Activated naive CD8-positive, alpha-beta T cell treated with anti-CD3 and anti-CD28 coated beads, Interleukin-2, amount 50 U/mL, for 16 hours (primary cell): ENCODE measurements around the gene ZC3H8.

ENCODE experiments used
- DNase-seq: peaks from one replicate; pipeline ENCODE4 v3.0.0-alpha.2; 2020; ENCODE audit warnings: low read depth, low spot score

ZC3H8 gene

DNA sequence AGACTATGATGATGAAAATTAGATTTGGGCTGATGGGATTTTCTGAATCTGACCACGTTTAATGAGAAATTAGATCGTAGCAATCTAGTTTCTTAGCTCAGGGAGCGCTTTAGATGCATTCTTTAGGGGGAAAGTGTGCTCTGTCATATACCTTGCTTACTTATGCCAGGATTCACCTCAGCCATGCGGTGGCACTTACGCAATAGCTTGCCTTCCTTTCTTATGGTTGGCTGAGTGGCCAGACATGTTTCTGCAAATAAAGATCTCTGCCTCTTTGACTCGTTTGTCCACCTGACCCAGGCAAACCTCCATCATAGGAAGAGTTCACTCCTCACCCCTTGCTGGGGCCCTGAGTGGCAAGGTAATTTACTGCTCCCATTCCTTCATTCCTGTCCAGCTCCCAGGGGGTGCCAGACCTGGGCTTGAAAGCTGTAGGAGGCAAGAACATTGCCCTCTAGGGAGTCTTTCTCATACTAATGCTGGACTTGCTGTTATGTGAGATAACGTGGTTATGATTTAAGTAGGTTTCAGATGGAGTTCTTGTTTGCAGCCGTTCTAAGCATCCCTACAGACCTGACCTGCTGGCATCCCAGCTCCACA is 59.6 kb downstream of the ZC3H8 start:
- no peak for DNase-seq

DNA sequence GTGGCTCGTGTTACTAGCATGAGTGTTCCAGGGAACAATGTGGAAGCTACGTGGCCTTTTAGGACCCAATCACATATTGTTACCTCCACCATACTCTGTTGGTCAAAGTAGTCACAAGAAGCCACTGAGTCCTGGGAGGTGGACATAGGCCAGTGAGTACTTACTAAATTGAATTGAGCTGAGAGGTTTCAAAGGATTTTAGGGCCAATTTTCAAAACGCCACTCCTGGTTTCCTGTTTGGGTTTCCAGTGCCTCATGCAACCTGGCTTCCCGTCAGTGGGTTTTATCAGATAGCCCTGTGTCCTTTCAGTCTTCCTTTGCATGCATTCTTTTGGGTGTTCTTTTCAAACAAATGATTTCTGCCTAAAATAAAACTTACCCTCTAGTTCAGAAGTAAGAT is 60.4 kb downstream of the ZC3H8 start:
- DNase-seq, result no peak

DNA sequence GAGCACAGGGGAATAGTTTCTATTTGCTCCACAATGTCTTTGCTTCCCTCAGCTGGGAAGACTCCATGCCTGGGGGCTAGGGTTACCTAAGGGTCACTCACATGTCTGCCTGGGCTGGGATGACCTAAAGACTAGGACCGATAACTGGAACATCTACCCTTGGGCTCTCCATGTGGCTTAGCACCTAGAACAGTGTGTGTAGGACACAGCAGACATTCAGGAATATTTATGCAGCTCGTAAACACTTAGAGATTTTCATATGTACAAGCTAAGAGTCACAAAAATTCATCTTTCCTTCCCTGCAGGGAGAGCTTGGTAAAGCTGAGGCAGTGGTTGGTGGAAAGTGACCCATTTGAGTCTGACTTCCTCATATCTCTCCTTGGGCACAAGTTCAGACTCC is 60.8 kb downstream of the ZC3H8 start:
- no peak for DNase-seq

DNA sequence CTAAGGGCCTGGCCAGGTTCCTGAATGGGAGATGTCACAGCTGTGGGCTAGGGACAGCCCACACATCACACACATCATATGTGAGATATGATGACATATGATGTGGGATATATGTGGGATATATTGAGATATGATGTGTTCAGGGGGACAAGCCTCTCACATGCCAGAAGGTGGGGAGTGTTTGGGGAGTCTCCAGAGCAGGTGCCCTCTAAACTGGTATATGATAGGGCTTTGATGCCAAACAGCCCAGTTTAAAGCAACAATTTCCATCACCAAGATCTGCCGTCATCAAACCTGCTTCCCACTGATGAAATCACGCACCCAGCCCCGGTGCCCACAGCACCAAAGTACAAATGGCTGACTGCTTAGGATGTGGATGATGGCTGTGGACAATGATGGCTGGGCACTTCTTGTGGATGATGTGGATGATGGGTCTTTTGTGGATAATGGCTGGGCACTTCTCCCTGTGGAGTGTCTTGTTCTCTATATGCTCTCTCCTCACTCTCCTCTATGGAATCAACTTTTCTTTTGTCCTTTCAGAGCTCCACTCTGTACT is 65.8 kb downstream of the ZC3H8 start:
- no peak for DNase-seq

DNA sequence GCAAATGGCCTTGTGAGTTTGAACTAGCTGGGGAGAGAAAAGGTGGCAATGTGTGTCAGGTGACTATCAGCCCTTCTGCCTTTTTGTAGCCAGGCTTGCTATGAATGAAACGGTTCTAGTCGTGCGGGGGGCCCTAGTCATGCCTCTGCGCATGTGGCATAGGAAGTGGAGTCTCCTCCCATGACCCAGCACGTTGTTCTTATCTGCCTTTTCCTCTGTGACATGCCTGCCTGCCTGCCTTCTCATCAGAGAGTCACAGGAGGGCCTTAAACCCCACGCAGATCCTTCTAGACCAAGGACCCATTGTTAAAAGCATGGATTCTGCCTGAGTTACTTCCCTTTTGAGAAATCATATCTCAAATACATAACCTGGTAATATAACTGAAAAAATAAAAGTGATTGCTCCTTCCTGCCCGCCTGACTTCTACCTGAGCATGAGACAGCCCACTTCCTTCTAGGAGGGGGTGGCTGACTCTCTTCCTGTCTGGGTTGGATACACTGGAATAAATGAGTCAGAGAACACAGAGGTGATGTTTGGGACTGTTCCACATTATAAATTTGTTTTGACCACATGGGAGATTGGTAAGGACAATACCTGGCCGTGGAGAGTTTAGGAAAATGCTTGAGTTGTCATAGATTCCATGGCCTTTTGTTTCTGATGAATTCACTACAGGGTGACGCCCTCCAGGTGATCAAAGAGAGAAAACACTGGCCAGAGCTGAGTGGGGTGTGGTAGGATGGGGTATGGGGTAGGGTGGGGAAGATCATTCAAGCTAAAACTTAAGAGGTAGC is 66.8 kb downstream of the ZC3H8 start:
- DNase-seq, result peak; percentile 63

DNA sequence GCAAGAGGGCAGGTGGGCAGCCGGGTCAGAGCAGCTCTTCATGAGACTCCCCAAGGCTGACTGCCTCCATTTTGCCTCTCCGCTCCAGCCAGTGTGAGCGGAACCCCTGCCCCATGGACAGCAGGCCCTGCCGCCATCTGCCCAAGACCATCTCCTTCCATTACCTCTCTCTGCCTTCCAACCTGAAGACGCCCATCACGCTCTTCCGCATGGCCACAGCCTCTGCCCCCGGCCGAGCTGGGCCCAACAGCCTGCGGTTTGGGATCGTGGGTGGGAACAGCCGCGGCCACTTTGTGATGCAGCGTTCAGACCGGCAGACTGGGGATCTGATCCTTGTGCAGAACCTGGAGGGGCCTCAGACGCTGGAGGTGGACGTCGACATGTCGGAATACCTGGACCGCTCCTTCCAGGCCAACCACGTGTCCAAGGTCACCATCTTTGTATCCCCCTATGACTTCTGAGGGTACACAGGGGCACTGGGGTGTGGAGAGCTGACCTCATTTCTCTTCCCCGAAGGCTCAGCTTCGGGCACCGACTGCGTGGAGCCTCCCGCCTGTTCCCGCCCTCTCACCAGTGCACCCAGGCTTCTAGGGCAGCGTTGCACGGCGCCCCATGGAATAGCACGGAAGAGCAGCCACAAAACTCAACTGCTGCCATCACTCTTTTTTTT is 67.7 kb downstream of the ZC3H8 start:
- no peak for DNase-seq

DNA sequence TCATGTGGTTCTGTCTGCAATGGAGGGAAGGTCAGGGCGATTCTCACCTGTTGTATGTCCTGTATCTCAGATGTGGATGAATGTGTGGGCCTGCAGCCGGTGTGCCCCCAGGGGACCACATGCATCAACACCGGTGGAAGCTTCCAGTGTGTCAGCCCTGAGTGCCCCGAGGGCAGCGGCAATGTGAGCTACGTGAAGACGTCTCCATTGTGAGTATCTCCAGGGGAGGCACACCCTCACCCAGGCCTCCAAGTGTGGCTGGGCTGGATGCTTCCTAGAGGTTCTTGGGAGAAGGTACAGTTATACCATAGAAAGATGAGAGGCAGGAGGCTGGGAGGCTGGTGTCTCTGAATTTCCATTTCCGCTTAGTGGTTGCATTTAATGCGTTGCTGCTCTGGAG is 69.7 kb downstream of the ZC3H8 start:
- DNase-seq, result no peak

DNA sequence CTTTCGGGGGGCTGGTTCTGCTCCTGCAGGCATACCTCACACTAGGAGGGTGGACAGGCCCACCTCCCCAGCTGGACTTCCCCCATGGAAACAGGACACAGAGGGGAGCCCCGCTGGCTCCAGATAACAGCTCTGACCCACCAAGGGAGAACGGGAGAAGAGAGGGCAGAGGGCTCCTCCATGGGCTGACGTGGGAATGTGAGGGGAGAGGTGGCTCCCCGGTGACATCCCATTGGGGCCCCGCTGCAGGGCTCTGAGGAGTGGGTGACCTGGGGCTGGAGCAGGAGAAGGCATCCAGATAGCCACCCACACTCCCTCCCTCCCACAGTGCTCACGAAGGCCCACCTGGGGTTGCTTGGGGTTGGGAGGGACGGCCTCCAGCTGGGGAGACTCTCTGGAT is 70.7 kb downstream of the ZC3H8 start:
- DNase-seq, result no peak

DNA sequence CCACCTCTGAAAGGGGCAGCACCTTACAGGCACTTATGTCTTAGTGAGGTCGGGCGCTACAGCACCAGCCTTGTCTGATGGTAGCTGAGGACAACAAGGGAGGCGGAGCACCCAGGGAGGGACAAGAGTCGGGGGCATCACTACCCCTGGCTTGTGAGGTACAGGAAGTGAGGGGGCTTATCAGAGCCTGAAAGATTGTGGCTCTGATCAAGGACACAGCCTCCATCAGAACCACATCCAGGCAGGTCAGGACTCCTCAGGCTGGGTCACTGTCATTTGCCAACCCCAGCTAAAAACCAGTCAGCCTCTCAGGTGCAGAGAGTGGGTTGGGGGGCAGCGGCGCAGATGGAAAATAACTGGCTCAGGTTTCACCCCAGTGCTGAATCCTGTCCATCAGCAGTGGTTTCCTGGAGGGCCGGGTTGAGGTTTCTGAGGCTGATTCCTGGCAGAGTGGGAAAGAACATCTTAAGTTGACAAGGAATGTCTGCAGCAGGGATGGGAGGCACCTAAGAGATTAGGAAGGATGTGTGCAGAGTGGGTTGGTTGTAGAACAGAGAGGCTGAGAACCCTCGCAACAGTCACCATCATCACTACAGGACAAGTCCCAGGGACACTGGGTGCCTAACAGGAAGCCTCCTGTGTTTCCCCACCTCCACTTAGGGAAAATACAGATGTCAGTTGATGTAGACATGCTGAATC is 71.4 kb downstream of the ZC3H8 start:
- DNase-seq, result no peak

DNA sequence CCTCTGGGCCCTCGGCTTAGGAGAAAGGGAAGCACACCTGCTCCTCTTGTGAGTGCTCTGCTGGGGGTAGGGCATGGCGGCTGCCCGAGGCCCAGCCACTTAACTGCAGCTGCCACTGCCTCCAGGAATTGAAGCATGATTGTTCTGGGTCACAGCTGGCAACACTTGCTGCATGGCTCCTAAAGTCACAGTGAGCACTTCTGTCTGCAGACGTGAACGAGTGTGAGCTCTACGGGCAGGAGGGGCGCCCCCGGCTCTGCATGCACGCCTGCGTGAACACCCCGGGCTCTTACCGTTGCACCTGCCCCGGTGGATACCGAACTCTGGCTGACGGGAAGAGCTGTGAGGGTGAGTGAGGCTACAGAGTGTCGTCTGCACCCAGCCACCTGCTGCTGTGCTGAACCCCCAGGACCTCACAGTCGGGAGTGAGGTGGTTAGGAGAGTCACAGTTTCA is 72.2 kb downstream of the ZC3H8 start:
- no peak for DNase-seq

DNA sequence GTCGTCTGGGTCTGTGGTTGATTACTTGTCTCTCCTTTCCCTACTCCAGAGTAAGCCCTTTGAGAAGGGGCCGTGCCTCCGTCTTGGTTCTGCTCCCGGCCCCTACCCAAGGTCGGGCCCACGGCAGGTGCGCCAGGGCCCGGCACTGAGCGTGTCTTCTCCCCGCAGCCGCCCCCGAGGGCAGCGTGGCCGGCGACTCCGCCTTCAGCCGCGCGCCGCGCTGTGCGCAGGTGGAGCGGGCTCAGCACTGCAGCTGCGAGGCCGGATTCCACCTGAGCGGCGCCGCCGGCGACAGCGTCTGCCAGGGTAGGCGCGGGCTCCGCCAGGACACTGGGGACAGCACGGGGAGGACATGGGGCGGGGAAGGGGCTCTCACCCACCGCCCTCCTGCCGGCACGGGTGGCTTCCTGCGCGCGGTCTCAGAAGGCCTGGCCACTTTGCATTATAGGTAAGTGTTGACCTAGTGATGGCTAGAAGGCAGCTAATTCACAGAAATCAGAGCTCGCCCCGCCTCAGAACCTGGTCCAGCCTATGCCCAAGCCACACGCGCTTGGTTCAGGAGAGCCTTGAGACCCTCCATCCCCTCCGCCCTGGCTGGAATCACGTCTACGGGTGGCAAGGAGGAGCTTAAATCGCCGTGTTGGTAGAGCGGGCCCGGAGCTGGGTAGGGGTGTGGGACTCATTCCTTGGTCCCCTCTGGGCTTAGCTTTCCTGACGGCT is 73.1 kb downstream of the ZC3H8 start:
- DNase-seq, result no peak

DNA sequence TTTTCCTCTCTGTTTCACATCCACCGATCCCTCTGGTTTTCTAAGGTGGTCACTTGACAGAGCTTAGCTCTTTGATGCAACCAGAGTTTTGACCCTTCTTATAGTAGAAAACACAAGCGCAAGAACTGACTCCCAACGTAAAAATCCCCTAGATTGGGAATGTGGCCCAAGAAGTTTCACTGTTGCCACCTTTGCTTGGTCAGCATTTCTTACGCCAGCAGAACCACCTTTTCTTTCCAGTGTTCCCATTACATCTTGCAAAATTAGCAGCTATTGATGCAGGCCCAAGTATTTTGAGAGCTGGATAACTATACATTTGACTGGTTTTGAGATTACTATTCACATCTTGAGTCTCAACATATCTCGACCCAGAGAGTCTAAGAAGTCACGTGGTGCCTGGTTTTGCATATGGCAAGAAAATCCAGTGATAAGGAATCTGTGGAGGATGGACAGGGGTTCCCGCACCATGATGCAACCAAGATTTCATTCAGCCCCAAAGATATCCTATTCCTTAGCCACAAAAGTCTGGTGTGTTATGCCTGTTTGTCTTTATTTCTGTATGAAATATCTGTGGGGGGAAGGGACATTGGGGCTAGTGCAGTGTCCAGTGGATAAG is 78.8 kb downstream of the ZC3H8 start:
- no peak for DNase-seq

DNA sequence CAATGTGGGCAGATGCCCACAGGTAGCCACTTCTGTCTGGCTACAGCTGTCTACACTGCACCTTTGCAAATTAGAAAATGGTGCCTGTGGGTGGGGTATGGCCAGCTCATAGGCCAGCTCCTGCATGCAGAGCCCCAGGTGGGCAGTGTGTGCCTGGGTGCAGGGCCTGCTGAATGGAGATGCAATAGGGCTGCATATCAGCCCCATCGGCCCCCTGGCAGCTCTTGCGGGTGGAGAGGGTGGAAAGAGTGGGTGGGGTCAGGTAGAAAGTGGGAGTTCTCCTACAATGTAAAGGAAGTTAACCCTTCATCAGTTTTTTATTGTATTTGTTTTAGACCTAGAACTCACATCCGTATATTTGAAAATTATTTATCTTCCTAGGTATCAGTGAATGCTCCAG is 79.5 kb downstream of the ZC3H8 start:
- DNase-seq, result no peak

DNA sequence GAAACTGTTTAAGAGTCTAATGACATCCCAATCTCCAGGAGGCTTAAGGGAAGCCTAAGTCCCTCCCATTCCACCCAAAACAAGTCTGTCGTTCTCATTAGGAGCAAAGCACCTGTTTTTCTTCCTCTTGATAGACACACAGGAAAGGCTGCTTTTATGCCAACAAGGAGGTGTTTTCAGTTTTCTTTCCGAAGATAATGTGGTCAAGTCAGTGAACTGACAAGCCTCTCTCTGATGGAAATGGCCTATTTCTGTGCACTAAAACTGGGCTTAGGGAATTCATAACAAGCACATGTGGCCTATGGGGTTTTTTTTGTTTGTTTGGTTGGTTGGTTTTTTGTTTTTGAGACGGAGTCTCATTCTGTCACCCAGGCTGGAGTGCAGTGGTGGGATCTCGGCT is 80.5 kb downstream of the ZC3H8 start:
- DNase-seq, result no peak

DNA sequence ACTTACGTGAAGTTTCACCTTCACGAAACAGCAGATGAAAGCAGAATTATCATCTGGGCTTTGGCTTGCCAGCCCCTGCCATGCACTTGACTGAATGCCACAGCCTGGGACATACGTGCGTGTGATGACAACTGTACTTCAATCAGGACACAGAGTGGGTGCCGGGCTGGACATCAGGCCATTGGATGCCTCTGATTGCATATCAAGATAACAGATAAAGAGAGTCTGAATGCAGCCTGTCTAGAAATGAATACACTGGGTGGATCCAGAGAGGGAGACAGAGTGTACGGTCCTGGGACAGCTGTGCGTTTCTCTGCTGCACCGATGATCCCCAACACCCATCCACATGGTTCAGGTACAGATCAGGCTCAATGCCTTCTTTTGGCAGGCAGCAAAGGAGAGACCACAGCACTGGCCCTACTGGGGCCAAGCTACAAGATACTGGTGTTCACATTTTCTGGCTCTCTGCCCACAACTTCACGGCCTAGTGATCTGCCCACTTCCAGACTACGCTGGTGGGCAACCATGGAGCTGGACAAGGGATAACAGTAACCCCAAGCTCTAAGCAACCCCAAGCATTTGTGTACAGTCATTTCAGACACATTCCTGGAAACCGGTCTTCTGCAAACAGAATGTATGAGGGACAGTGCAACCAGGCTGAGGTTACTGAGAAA is 81.1 kb downstream of the ZC3H8 start:
- no peak for DNase-seq

DNA sequence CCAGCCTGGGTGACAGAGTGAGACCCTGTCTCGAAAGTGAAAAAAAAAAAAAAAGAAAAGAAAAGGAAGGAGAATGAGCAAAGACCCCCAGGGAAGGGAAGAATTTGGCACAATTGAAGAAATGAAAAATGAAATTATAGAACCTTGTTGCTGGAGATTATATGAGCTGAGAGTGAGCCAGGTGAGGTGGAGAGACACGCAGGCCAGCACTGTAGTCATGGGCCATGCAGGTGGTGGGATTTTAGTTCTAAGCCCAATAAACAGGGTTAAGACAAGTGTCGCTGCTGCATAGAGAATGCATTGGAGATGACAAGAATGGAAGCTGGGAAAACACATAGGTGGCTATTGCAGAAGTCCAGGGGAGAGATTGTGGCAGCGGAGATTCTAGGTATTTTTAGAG is 84.3 kb downstream of the ZC3H8 start:
- no peak for DNase-seq

DNA sequence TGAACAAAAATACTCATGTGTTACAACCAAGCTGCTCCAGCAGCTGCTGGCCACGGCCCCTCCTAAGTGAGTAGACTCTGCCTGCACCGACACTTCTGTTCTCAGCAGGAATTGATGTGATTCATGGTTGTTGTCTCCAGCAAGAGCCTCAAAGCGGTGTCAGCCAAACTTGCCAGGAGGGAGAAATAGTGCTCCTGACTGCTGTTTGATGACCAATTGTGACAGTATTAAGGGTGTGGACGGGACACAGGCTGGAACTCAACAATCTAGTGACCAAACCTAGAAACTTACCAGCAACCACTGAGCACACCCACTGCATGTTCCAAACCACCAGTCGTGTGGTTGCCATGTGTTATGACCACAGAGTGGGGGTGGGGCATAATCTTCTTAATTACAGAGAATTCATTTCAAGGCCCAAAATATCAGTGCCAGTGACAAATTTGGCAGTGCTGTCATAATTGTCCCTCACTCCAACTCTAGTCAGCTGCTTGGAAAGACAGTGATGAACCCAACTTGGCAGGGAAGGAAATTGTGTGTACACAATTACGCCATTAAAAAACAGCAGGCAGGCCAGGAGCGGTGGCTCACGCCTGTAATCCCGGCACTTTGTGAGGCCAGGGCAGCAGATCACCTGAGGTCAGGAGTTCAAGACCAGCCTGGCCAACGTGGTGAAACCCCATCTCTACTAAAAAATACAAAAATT is 86.3 kb downstream of the ZC3H8 start:
- no peak for DNase-seq

DNA sequence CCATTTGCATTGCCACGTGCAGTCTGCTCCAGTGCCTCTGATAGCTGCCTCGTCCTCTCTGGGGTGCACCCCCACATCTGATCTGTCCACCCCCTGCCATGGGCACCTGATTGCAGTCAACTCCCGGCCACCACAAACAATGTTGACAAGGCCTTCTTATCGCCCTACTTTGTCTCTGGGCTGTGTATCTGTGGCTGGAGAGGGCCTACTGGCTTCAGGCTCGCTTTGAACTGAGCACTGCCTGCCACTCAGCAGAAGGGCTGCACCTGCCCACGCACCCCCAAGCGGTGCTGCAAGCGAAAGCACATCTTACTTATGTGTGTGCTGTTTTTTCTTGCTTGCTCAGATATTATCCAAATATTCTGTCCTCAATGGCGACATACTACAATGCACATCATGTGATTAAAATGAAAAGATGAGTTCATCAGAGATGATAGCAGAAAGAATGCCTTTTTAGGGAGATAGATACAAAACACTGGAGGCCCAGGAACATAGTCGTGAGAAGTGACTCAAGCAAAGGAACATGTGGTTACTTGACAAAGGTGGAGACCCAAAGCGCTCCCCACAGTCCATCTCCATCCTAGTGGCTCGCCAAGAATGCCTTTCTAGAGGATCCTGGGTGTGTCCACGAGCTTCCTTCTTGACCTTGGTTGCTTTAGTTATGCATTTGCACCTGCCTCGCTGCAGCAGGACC is 87.9 kb downstream of the ZC3H8 start:
- no peak for DNase-seq

DNA sequence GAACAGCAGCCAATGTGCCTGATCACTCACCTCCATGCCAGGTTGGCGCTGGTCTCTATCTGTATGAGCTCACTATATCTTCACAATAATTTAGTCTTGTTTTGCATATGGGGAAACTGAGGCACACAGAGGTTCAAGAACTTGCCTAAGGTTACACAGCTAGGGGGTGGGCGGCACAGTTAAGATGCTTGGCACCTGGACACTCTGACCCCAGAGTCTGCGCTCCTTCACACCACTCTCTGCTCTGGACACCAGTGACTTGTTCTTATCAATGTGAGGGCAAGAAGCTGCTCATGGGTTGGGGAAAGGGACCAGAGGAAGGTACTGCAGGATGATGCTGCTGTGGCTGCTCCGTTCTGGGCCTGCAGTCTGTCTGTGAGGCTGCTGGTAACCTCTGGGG is 89.5 kb downstream of the ZC3H8 start:
- no peak for DNase-seq
